K562 (cell line): ENCODE results near the gene DRD2. TPM values are rescaled to one million over a fixed set of nuclear protein-coding genes. Genes with fewer than 3 reads are reported as not detected.

Source experiments
- ATAC-seq: fragments of 200-7000 bp; cut with Tn5 transposase; 3 replicates; pipeline ENCODE4 v1.9.1; 2020; ENCODE audit warnings: moderate library complexity
- BruUV-seq: library from RNA; stranded (reverse); fragments of 400-500 nt; replicated peaks from 2 replicates; lab custom pipeline; 2021; lab: Mats Ljungman, UMichigan
- CTCF ChIA-PET: fragments of 300-600 bp; formaldehyde crosslinking; extraction: SDS; loops from one replicate; lab custom pipeline; 2021; ENCODE audit warnings: low intra/inter-chr PET ratio; lab: Yijun Ruan, JAX
- POLR2A ChIA-PET: fragments of 300-600, 350-650 bp; sonication (Branson Sonifier 250); formaldehyde crosslinking; extraction: SDS; loops from one replicate; lab custom pipeline; 2021; ENCODE audit warnings: antibody characterized with exemption, inconsistent platforms; lab: Yijun Ruan, JAX
- DNase-seq, 4 experiments: peaks; one replicate each; pipeline versions ENCODE4 v3.0.0 to v3.0.0-alpha.2; 2011 to 2018; ENCODE audit warnings: low spot score in 3 of 4, mixed read lengths in 3 of 4; ENCODE audit errors: extremely low read depth in 1 of 4
- FAIRE-seq: peaks from 2 replicates; lab custom pipeline; 2011; peaks lifted over from hg19 to GRCh38; lab: Jason Lieb, UNC
- H2AFZ ChIP-seq: 2 replicates; pipeline ENCODE4 v1.6.0; 2011; ENCODE audit warnings: low read depth, low read length, control low read depth, inconsistent platforms
- H3K27ac ChIP-seq: fragments of 200-600 bp; 3 replicates; pipeline ENCODE4 v1.8.0; 2011; ENCODE audit warnings: low read depth, mild to moderate bottlenecking, control low read depth, inconsistent platforms, low read length, moderate library complexity, mixed read lengths; ENCODE audit errors: extremely low read depth
- H3K27me3 ChIP-seq, 2 experiments: fragments of 300-600 bp in 1 of 2; 2 replicates in 1 of 2; 3 replicates in 1 of 2; pipeline versions ENCODE4 v1.6.0 to v1.8.0; 2011; ENCODE audit warnings: inconsistent platforms in 2 of 2, low read length in 2 of 2, mild to moderate bottlenecking in 1 of 2, mixed read lengths in 1 of 2, moderate library complexity in 1 of 2; ENCODE audit not compliant: control insufficient read depth in 2 of 2, insufficient read depth in 2 of 2
- H3K36me3 ChIP-seq: fragments of 300-600 bp; 3 replicates; pipeline ENCODE4 v1.8.0; 2011; ENCODE audit warnings: mild to moderate bottlenecking, low read length, inconsistent platforms; ENCODE audit not compliant: control insufficient read depth, insufficient read depth
- H3K4me1 ChIP-seq, 2 experiments: fragments of 200-600 bp in 1 of 2; replicated peaks in 1 of 2; 2 replicates in 1 of 2; 3 replicates in 1 of 2; pipeline versions ENCODE4 v1.5.1 to v1.8.0; 2011; ENCODE audit warnings: inconsistent platforms in 2 of 2, low read length in 2 of 2, mild to moderate bottlenecking in 1 of 2, mixed read lengths in 1 of 2, moderate library complexity in 1 of 2; ENCODE audit not compliant: control insufficient read depth in 2 of 2, insufficient read depth in 2 of 2
- H3K4me2 ChIP-seq: 2 replicates; pipeline ENCODE4 v1.6.1; 2011; ENCODE audit warnings: low read length, control low read depth, inconsistent platforms, mixed read lengths; ENCODE audit not compliant: insufficient read depth
- H3K4me3 ChIP-seq: fragments of 200-600 bp; sonication (generic), shearing (Covaris generic); 2 replicates; pipeline ENCODE4 v1.5.1; 2016; ENCODE audit warnings: control low read depth, inconsistent platforms
- H3K79me2 ChIP-seq: fragments of 200-600 bp; 3 replicates; pipeline ENCODE4 v1.8.0; 2011; ENCODE audit warnings: low read length, inconsistent platforms; ENCODE audit not compliant: control insufficient read depth, insufficient read depth
- H3K9ac ChIP-seq, 2 experiments: 2 replicates each; pipeline versions ENCODE4 v1.6.0 to v1.6.1; 2011; ENCODE audit warnings: low read depth in 2 of 2, low read length in 2 of 2, control low read depth in 1 of 2, inconsistent platforms in 1 of 2, mild to moderate bottlenecking in 1 of 2, mixed read lengths in 1 of 2; ENCODE audit not compliant: insufficient read depth in 1 of 2
- H3K9me1 ChIP-seq: one replicate; pipeline ENCODE4 v1.6.0; 2011; ENCODE audit warnings: inconsistent platforms, mild to moderate bottlenecking, low read length, moderate library complexity; ENCODE audit not compliant: control insufficient read depth, insufficient read depth
- H3K9me3 ChIP-seq: replicated peaks from 2 replicates; pipeline ENCODE4 v1.5.1; 2011; ENCODE audit warnings: low read depth, low read length, inconsistent platforms; ENCODE audit not compliant: control insufficient read depth, insufficient read depth
- H4K20me1 ChIP-seq: replicated peaks from 2 replicates; pipeline ENCODE4 v1.6.1; 2011; ENCODE audit warnings: low read length, inconsistent platforms, mixed read lengths; ENCODE audit not compliant: control insufficient read depth, insufficient read depth
- E2F6 ChIP-seq, 2 experiments: IDR thresholded peaks; 2 replicates each; pipeline ENCODE4 v1.6.1; 2011; ENCODE audit warnings: borderline replicate concordance in 1 of 2, control low read depth in 1 of 2, low read depth in 1 of 2, low read length in 1 of 2, mild to moderate bottlenecking in 1 of 2, mixed read lengths in 1 of 2, moderate library complexity in 1 of 2; ENCODE audit not compliant: insufficient read depth in 1 of 2, insufficient read length in 1 of 2, poor library complexity in 1 of 2, severe bottlenecking in 1 of 2; ENCODE audit errors: extremely low read depth in 1 of 2
- MLLT1 ChIP-seq, 2 experiments: fragments of 450-650 bp; IDR thresholded peaks; 2 replicates each; pipeline ENCODE4 v1.6.1; 2016
- PML ChIP-seq: IDR thresholded peaks from 2 replicates; pipeline ENCODE4 v1.6.1; 2012; ENCODE audit warnings: low read length, inconsistent platforms
- POLR2G ChIP-seq: fragments of 200-400 bp; formaldehyde crosslinking; IDR thresholded peaks from 2 replicates; pipeline ENCODE4 v1.6.1; 2017; ENCODE audit warnings: low read depth, mild to moderate bottlenecking, antibody characterized with exemption, low read length, moderate library complexity
- RB1 ChIP-seq: fragments of 450-650 bp; IDR thresholded peaks from 2 replicates; pipeline ENCODE4 v1.6.1; 2017; ENCODE audit warnings: low read depth, mild to moderate bottlenecking
- ZFP1 ChIP-seq: fragments of 450-650 bp; formaldehyde crosslinking; IDR thresholded peaks from 2 replicates; pipeline ENCODE4 v1.4.0; 2020; ENCODE audit warnings: mild to moderate bottlenecking, mixed read lengths
- WGBS: fragments of 100-300 bp; shearing (Covaris generic); methylation state at CpG from one replicate; pipeline ENCODE4 v1.1.6; 2016; ENCODE audit warnings: low coverage, mixed read lengths; ENCODE audit not compliant: insufficient coverage; ENCODE audit errors: missing lambda C conversion rate; 5-methylcytosine and 5-hydroxymethylcytosine counted together
- in situ Hi-C: fragments of 300-500 bp; cut with MboI; formaldehyde crosslinking; loops from 4 replicates; pipeline ENCODE4 v1.15.0; 2018; ENCODE audit warnings: inconsistent platforms, mixed read lengths
- intact Hi-C: fragments of 100-400 bp; cut with micrococcal nuclease; formaldehyde crosslinking; loops from 2 replicates; pipeline ENCODE4 v1.14.2; 2022
- polyA plus RNA-seq, 8 experiments: library from polyadenylated mRNA; depleted of rRNA in 4 of 8; stranded (reverse) in 5 of 8; unstranded in 3 of 8; fragments of >200 nt; fragmentation: Nextera tagmentation in 2 of 8; fragmentation: Illumina TruSeq in 1 of 8; extraction: Ambion mirVana in 2 of 8; extraction: Trizol in 1 of 8; gene quantifications; 2 replicates each; pipeline versions ENCODE4 v1.2.1 to v1.2.3, GENCODE V29; 2011 to 2014; ENCODE audit warnings: inconsistent platforms in 1 of 8, missing spikeins in 1 of 8
- total RNA-seq, 7 experiments: library from RNA; depleted of rRNA in 6 of 7; stranded (reverse); fragments of >200 nt in 6 of 7; fragmentation: Illumina TruSeq in 2 of 7; extraction: Trizol in 2 of 7; gene quantifications; 2 replicates each; pipeline versions ENCODE4 v1.2.1 to v1.2.3, GENCODE V29; 2011 to 2021; ENCODE audit warnings: low replicate concordance in 1 of 7

Gene DRD2
- total and polyA plus RNA-seq, 9 of the 15 experiments (the other 6 are each of a cell fraction or from before 2014, with no cell fraction given), result not detected

- peaks cover 0 to 59% of the 10 kb centered on the region in 2 experiments; a peak in 3 of 5 replicates for H3K27me3 ChIP-seq
- no TSS peak for BruUV-seq
- ATAC-seq (no peak), FAIRE-seq (no peak), DNase-seq (no peak)
- no peak overlapping the region for H3K4me3 ChIP-seq
- ChIA-PET POLR2A (no interaction called here), CTCF (no interaction called here)
- no peaks in the 10 kb centered on the region for H3K9me1 ChIP-seq
- H3K27ac ChIP-seq, result no peak overlapping the region
- H3K9me3 ChIP-seq, result no peaks in the 10 kb centered on the region
- H2AFZ ChIP-seq, result no peak overlapping the region
- peaks cover 3% of the 10 kb centered on the region; the same call in 1 of the 2 replicates for H4K20me1 ChIP-seq
- H3K9ac ChIP-seq, result no peak overlapping the region
- H3K4me1 ChIP-seq, result no peaks in the 10 kb centered on the region
- no peaks in the 10 kb centered on the region for H3K79me2 ChIP-seq
- in situ Hi-C loops, result no loop called here
- no peaks in the 10 kb centered on the region for H3K36me3 ChIP-seq
- no peak for TF ChIP-seq POLR2G
- TF ChIP-seq MLLT1 (IDR thresholded peaks at IDR 0.05), result no peak
- TF ChIP-seq E2F6 (IDR thresholded peaks at IDR 0.05; ENCODE audit: borderline replicate concordance in 1 of 2, extremely low read depth in 1 of 2, insufficient read depth in 1 of 2, insufficient read length in 1 of 2, low read depth in 1 of 2, low read length in 1 of 2, poor library complexity in 1 of 2, severe bottlenecking in 1 of 2), result no peak
- TF ChIP-seq ZFP1 (CRISPR knock-in tag), result no peak
- no peak for TF ChIP-seq RB1
- TF ChIP-seq PML, result no peak
- H3K4me2 ChIP-seq, result no peak overlapping the region
- intact Hi-C loops, result no loop called here
- WGBS, result 0% methylated on average over 7 of the region's 7 CpGs
Observed at GRCh38 chr11:113405724-113406478, 69.3 kb downstream of the DRD2 start.
